GM19455 (cell line): Measurements from ENCODE around the gene CCDC141.

Source experiments
- ATAC-seq: cut with Tn5 transposase; IDR thresholded peaks from one replicate; pipeline ENCODE4 v1.9.1; 2021; ENCODE audit not compliant: unreplicated experiment

The CCDC141 gene

GRCh38 chr2:178873912-178874311 is 176.0 kb downstream of the CCDC141 start:
- ATAC-seq: no peak

DNA sequence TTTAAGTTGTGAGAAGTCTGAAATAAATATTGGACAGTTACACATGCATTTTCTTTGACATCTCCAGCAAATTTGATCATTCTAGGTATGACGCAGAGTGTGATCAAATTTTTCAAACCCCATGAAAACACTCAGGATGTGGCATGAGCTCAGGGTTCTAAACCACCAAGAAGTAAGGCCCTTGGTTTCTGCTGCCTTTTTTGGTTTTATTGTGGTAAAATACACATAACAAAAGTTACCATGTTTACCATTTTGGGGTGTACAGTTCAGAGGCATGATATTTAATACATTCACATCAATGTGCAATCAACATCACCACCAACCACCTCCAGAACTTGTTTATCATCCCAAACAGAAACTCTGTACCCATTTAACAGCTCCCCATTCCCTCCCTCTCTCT is 178.4 kb downstream of the CCDC141 start:
- no peak for ATAC-seq

DNA sequence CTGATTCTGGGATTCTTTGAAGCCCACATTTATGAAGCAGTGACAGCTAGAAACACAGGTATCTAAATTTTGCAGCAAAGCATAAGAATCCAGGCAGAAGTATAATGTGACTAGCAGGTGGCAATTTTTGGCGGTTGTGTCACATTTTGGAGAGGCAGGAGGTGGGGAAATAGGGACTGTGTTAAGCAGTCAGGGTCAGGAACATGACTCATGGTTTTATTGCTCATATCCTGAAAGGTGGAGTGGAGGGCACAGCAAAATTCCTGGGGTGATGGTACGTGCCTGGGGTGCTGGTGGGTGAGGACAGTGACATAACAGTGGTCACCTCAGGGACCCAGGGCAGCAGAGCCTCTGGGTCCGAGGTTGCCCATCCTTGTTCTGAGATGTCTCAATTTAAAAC is 179.2 kb downstream of the CCDC141 start:
- no peak for ATAC-seq

- ATAC-seq: no peak
Measured at GRCh38 chr2:178865999-178866398, 183.9 kb downstream of the CCDC141 start.

DNA sequence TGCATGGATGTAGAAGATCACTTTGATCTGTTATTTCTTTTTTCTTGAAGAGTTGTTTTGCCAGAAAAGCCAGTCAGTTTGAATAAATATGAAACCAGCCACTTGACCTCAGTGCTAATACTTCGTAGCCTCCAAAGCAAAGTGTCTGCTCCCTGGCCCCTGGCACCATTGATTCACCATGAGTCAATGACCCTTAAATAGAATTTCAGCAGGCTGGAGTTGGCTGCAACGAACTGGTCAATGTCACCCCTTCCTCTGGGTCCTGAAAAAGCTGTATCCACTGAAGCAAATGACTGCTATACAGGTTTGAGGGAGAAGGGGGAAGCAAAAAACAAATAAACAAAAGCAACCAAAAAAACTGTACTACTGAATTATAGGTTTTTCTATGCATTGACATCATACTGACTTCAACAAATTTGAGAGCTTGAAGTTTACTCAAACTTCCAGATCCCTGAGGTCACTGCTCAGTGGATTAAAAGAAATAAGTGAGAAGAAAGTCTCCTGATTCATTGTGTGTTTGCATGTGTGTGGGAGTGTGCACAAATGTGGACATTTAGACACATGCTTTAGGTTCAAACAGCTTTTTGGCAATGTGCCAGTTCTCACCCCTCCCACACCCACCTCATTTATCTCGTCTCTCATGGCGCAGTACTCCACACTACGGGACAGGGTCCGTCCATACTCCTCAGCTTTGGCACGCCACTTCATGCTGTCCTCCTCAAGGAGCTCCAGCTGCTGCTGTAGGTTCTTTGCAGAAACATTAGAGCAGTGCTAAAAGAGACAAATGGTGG is 184.6 kb downstream of the CCDC141 start:
- ATAC-seq: no peak

DNA sequence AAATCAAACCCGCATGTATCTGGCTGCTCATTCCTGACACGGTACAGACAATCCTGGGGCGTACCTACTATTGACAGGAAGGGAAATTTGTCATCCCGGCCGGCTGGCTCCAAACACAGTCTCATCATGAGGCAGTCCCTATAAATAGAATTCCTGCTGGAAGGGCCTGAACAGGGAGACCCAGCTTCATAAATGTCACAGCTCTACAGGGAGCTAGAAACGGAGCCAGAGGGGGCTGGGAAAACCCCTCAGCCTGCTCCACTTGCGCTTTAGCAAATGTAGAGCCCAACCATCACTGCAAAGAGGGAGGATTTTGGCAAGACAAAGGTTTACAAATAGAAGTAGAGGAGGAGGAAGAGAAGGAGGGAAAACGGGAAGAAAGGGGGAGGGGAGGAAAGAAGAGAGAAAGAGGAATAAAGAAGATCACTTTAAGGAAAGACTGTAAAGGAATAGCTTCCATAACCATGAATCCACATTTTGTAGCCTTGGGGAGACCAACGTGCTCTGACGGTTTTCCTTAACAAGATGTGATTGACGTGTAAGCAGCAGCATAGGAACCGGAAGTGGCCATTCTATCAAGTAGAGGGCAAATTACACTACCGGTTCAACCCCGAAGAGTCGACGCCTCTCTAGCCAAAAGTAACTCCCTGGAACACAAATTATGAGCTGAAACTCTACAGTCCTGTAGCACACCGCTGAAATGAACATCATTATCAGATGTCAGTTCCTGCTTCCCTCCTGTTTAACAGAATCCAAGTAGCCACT is 185.9 kb downstream of the CCDC141 start:
- no peak for ATAC-seq

- ATAC-seq: no peak
Measured at GRCh38 chr2:178863130-178863855, 186.6 kb downstream of the CCDC141 start.

DNA sequence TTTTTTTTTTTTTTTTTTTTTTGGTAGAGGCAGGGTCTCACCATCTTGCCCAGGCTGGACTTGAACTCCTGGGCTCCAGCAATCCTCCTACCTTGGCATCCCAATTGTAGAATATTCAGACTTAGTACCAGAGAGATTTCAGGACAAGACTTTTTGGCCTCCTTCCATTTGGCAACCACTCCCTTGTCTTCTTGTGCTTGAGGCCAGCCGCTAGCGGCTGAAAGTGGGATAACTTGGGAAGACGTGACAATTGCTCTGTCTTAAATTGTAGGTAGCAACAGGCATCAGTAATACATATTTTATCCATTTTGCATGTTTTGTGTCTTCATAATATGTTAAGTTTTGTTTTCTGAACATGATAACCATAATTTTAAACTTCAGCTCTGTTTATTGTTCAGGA is 189.4 kb downstream of the CCDC141 start:
- no peak for ATAC-seq

DNA sequence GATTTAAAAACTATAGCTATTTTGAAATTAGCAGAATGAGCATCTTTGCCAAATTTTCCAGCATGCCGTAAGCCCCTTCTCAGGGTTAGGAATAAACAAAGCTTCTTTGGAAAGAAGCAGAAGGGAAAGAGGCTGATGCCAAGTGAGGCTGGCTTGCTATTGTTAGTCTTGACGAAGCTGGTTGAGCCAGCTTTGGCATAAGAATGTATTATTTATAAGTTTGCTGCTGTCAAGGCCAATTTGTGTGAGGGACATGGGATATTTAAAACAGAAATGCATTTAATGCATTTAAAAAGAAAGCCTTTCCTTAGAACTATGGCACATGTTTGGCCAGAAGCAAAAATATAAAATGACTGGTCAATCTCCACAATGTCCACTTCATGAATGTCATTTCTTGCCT is 190.2 kb downstream of the CCDC141 start:
- ATAC-seq: no peak

DNA sequence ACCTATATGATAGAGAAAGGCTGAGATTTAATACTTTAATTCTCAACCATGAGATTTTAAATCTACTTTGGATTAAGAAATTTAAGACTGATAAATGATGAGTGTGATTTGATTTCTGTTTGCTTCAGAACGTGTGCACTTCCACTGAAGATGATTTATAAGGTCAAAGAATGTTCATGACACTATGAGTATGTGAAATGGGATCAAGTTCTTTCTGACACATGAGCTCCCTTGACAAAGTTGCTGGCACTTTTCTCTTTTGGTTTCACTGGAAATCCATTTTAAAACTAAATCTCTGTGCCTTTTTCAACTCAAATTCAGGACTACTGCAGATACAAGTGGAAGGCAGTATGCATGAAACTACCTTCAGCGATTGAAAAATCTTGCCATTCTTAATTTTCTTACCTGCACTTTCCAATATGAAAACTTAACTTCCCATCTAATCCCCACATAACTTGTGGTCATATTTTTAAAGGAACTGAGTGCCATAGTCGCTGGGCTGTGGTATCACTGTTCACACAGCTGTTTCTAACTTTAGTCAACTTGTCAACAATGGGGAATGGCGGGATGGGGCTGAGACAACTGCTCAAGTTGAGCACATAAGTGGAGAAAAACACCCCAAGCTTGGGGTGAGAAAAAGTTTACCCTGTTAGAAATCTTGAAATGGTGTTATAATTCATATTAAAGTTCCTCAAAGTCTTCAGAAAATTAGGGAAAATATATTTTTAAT is 190.9 kb downstream of the CCDC141 start:
- no peak for ATAC-seq

- ATAC-seq: no peak
Measured at GRCh38 chr2:178855151-178855550, 194.8 kb downstream of the CCDC141 start.

GRCh38 chr2:178848335-178848734 is 201.6 kb downstream of the CCDC141 start:
- no peak for ATAC-seq

- ATAC-seq: no peak
Measured at GRCh38 chr2:178846458-178846802, 203.5 kb downstream of the CCDC141 start.

DNA sequence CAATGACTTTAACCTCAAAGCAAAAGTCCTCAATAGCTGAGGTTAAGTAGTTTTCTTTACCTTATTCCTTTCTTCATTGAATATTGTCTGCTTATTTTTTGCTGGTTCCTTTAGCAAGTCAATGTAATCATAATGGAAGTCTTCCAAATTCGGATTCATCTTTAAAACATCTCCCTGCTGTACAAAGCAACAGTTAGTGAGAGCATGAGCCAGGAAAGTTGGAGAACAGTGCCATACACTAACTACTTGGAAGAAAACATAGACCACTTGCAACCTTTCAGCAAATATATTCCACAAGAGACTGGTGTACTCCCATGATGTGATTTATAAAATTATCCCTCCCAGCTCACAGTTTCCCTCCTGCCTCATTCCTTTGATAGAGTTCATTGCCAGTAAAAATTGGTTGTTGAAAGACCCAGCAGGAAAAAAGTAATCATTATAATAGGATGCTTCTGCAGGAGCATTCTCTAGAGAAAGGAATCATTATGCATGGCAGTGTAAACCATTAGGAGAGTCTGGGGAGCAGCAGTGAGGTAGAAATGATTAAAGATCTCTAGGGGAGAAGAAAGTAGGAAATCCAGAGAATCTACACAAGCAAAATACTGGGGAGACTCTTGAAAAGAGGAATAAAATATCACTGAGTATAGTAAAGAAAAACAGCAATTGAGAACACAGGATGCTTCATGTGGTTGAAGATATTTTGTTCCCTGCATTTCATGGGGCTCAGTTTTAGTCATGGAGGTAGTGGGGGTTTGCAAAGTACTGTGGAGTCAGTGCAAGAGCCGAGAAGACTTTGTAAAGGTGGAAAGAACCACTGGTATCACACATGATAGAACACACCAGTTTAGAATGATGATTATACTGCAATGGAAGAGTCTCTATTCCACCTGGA is 204.1 kb downstream of the CCDC141 start:
- ATAC-seq: no peak

- no peak for ATAC-seq
Measured at GRCh38 chr2:178844701-178845100, 205.2 kb downstream of the CCDC141 start.

DNA sequence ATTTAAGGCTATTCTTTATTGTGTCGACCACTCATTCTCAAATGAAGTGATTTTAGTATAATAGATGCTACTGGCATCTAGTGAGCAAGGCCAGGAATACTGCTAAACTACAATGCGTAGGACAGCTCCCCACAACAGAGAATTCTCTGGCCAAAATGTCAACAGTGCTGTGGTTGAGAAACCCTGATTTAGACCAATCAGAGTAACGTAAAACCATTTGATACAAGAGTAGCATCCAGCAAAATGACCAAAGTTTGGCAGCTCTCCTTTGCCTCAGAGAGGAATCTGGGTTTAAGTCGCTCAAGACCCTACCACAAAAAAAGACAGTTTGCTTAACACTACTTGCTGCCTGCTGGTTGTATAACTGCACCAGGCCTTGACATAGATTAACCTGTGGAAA is 205.7 kb downstream of the CCDC141 start:
- no peak for ATAC-seq

GRCh38 chr2:178843697-178844096 is 206.2 kb downstream of the CCDC141 start:
- no peak for ATAC-seq

- no peak for ATAC-seq
Measured at GRCh38 chr2:178836807-178837206, 213.1 kb downstream of the CCDC141 start.

GRCh38 chr2:178834086-178834485 is 215.9 kb downstream of the CCDC141 start:
- ATAC-seq: no peak

DNA sequence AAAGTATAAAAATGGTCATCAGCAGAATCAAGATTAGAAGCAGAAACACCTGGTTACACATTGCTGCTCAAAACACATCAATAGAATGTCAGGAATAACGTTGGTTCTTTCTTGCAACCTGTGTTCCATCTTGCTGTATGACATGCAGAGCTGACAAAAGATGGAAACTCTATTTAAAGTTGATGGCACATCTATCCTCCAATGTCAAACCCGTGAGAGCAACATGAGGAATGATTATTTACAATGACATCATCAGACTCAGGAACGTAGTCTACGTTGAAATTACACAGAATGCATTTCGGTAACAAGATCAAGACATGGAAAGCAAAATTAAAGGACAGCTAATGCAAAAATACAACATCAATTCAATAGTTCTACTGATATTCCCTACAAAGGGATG is 216.6 kb downstream of the CCDC141 start:
- no peak for ATAC-seq
